SK-N-MC (cell line): Measurements from ENCODE around the gene KCNAB1.

Experiments used
- DNase-seq: peaks from one replicate; pipeline ENCODE4 v3.0.0-alpha.2; 2011; ENCODE audit warnings: low read depth, low spot score
- H3K27ac ChIP-seq: fragments of 200-600 bp; sonication (generic); 2 replicates; pipeline ENCODE4 v1.5.1; 2016; ENCODE audit warnings: mixed run types
- H3K36me3 ChIP-seq: fragments of 200-600 bp; sonication (generic); 2 replicates; pipeline ENCODE4 v1.6.1; 2017; ENCODE audit warnings: antibody characterized with exemption, low read length, mixed read lengths; ENCODE audit not compliant: insufficient read depth
- H3K4me3 ChIP-seq: fragments of 200-600 bp; sonication (generic); 2 replicates; pipeline ENCODE4 v1.5.1; 2016
- H3K9ac ChIP-seq: fragments of 200-600 bp; sonication (generic); 2 replicates; pipeline ENCODE4 v1.8.0; 2017; ENCODE audit warnings: mixed run types, mixed read lengths; ENCODE audit not compliant: insufficient read length
- H3K9me3 ChIP-seq: fragments of 200-600 bp; sonication (generic); 2 replicates; pipeline ENCODE4 v1.6.1; 2017; ENCODE audit warnings: low read depth, mild to moderate bottlenecking, antibody characterized with exemption, low read length, moderate library complexity, mixed read lengths
- EZH2 ChIP-seq: fragments of 200-600 bp; sonication (generic); IDR thresholded peaks from one replicate; pipeline ENCODE4 v1.6.1; 2017; ENCODE audit warnings: antibody characterized with exemption
- FOXP2 ChIP-seq: optimal IDR thresholded peaks from 2 replicates; pipeline ENCODE3; 2011; ENCODE audit warnings: mild to moderate bottlenecking, moderate library complexity; ENCODE audit not compliant: insufficient read depth; ENCODE audit errors: extremely low read length, control extremely low read depth
- POLR2AphosphoS5 ChIP-seq: IDR thresholded peaks from 2 replicates; pipeline ENCODE4 v1.6.1; 2012; ENCODE audit warnings: mild to moderate bottlenecking, low read depth, low read length, borderline replicate concordance

KCNAB1 gene

GRCh38 chr3:156474560-156475389 lies 354.4 kb downstream of the KCNAB1 start:
- no peak overlapping the region for H3K4me3 ChIP-seq
- H3K36me3 ChIP-seq, result no peaks in the 10 kb centered on the region
- no peak for DNase-seq
- H3K9me3 ChIP-seq, result no peaks in the 10 kb centered on the region
- no peak overlapping the region for H3K27ac ChIP-seq
- H3K9ac ChIP-seq, result no peak overlapping the region
- TF ChIP-seq FOXP2 (no peak), EZH2 (no peak), POLR2AphosphoS5 (no peak)

GRCh38 chr3:156477323-156477722 lies 356.9 kb downstream of the KCNAB1 start:
- TF ChIP-seq EZH2 (no peak), POLR2AphosphoS5 (no peak), FOXP2 (no peak)
- DNase-seq, result no peak
- Histone ChIP-seq H3K36me3 (no peaks in the 10 kb centered on the region), H3K27ac (no peak overlapping the region), H3K4me3 (no peak overlapping the region), H3K9ac (no peak overlapping the region), H3K9me3 (no peaks in the 10 kb centered on the region)

GRCh38 chr3:156478891-156479290 lies 358.5 kb downstream of the KCNAB1 start:
- H3K9ac ChIP-seq, result no peak overlapping the region
- no peak overlapping the region for H3K4me3 ChIP-seq
- no peaks in the 10 kb centered on the region for H3K9me3 ChIP-seq
- H3K27ac ChIP-seq, result no peak overlapping the region
- H3K36me3 ChIP-seq, result no peaks in the 10 kb centered on the region
- TF ChIP-seq EZH2, result no peak
- no peak for DNase-seq

GRCh38 chr3:156479604-156480003 lies 359.2 kb downstream of the KCNAB1 start:
- no peak overlapping the region for H3K4me3 ChIP-seq
- no peak for TF ChIP-seq FOXP2
- TF ChIP-seq POLR2AphosphoS5, result no peak
- no peak for TF ChIP-seq EZH2
- H3K36me3 ChIP-seq, result no peaks in the 10 kb centered on the region
- no peaks in the 10 kb centered on the region for H3K9me3 ChIP-seq
- no peak for DNase-seq
- H3K27ac ChIP-seq, result no peak overlapping the region
- no peak overlapping the region for H3K9ac ChIP-seq

GRCh38 chr3:156480949-156481348 lies 360.6 kb downstream of the KCNAB1 start:
- no peaks in the 10 kb centered on the region for H3K36me3 ChIP-seq
- no peak for DNase-seq
- H3K4me3 ChIP-seq, result no peak overlapping the region
- TF ChIP-seq EZH2 (no peak), FOXP2 (no peak), POLR2AphosphoS5 (no peak)
- no peak overlapping the region for H3K27ac ChIP-seq
- H3K9ac ChIP-seq, result no peak overlapping the region
- H3K9me3 ChIP-seq, result no peaks in the 10 kb centered on the region

- Histone ChIP-seq H3K27ac (no peak overlapping the region), H3K9ac (no peak overlapping the region), H3K36me3 (no peaks in the 10 kb centered on the region), H3K4me3 (no peak overlapping the region), H3K9me3 (no peaks in the 10 kb centered on the region)
- TF ChIP-seq FOXP2 (no peak), EZH2 (no peak), POLR2AphosphoS5 (no peak)
- DNase-seq, result no peak
These were observed 362.6 kb downstream of the KCNAB1 start for GRCh38 chr3:156483002-156483401.

GRCh38 chr3:156483426-156483825 lies 363.0 kb downstream of the KCNAB1 start:
- H3K9me3 ChIP-seq, result no peaks in the 10 kb centered on the region
- no peak overlapping the region for H3K27ac ChIP-seq
- H3K9ac ChIP-seq, result no peak overlapping the region
- H3K36me3 ChIP-seq, result no peaks in the 10 kb centered on the region
- H3K4me3 ChIP-seq, result no peak overlapping the region
- no peak for TF ChIP-seq EZH2
- TF ChIP-seq FOXP2, result no peak
- TF ChIP-seq POLR2AphosphoS5, result no peak
- no peak for DNase-seq

GRCh38 chr3:156483961-156484787 lies 363.8 kb downstream of the KCNAB1 start:
- no peaks in the 10 kb centered on the region for H3K9me3 ChIP-seq
- no peak overlapping the region for H3K27ac ChIP-seq
- H3K36me3 ChIP-seq, result no peaks in the 10 kb centered on the region
- no peak overlapping the region for H3K9ac ChIP-seq
- peak; percentile 18 for DNase-seq
- H3K4me3 ChIP-seq, result peak overlapping the region; percentile 4; the same call in 1 of the 2 replicates
- no peak for TF ChIP-seq POLR2AphosphoS5
- no peak for TF ChIP-seq EZH2
- TF ChIP-seq FOXP2, result no peak
